Stomach (tissue), 9 donors: Measurements from ENCODE around the gene IL21R. TPM values are rescaled to one million over a fixed set of nuclear protein-coding genes. Genes with fewer than 3 reads are reported as not detected.

ENCODE experiments used
- DNase-seq, 2 donors: peaks; one replicate each; pipeline versions ENCODE4 v3.0.0 to v3.0.0-alpha.2; 2013 to 2019
- H3K27ac ChIP-seq, 5 donors: fragments of 200-600 bp in 4 of 5; sonication (generic) in 4 of 5; one replicate each; pipeline ENCODE4 v1.5.1; 2013 to 2019; ENCODE audit warnings: mild to moderate bottlenecking in 1 of 5, moderate library complexity in 1 of 5
- H3K27me3 ChIP-seq, 3 donors: fragments of 200-600 bp; sonication (generic); one replicate each; pipeline ENCODE4 v1.5.1; 2017 to 2019; ENCODE audit warnings: mixed run types in 1 of 3
- H3K36me3 ChIP-seq, 4 donors: fragments of 200-600 bp; sonication (generic); 1 replicate in 3 of 4; 2 replicates in 1 of 4; pipeline ENCODE4 v1.5.1; 2016 to 2019
- H3K4me1 ChIP-seq, 4 donors: fragments of 200-600 bp; sonication (generic); one replicate each; pipeline ENCODE4 v1.5.1; 2016 to 2019
- H3K4me3 ChIP-seq, 4 donors: fragments of 200-600 bp; sonication (generic) in 3 of 4; one replicate each; pipeline ENCODE4 v1.5.1; 2016 to 2019; ENCODE audit warnings: mild to moderate bottlenecking in 1 of 4
- H3K9me3 ChIP-seq, 4 donors: fragments of 200-600 bp; sonication (generic); one replicate each; pipeline ENCODE4 v1.5.1; 2016 to 2019
- EP300 ChIP-seq: sonication (generic); formaldehyde crosslinking; IDR thresholded peaks from one replicate; pipeline ENCODE4 v1.6.1; 2017; ENCODE audit warnings: antibody characterized with exemption
- POLR2A ChIP-seq, 4 donors: fragments of 450-650 bp; IDR thresholded peaks; one replicate each; pipeline ENCODE4 v1.6.1; 2016; ENCODE audit warnings: antibody characterized with exemption in 4 of 4, control low read depth in 2 of 4, mild to moderate bottlenecking in 1 of 4, moderate library complexity in 1 of 4
- POLR2AphosphoS5 ChIP-seq, 3 donors: sonication (generic); formaldehyde crosslinking; IDR thresholded peaks; one replicate each; pipeline ENCODE4 v1.6.1; 2016; ENCODE audit warnings: antibody characterized with exemption in 3 of 3
- WGBS, 5 donors: extraction: QIAGEN DNeasy Blood & Tissue Kit in 3 of 5; methylation state at CpG; one replicate each; pipeline versions ENCODE4 v1.1.5 to v1.1.7; 2013 to 2018; 5-methylcytosine and 5-hydroxymethylcytosine counted together
- intact Hi-C: fragments of 100-400 bp; cut with DNase I; formaldehyde crosslinking; loops from one replicate; pipeline ENCODE4 v1.15.1; 2023; ENCODE audit warnings: low total_unique reads
- polyA plus RNA-seq, 3 donors: library from polyadenylated mRNA; stranded (reverse); fragments of 200-250 nt; gene quantifications; one replicate each; pipeline ENCODE4 v1.2.3, GENCODE V29; 2013
- total RNA-seq, 5 donors: library from RNA; depleted of rRNA; stranded (reverse); fragments of >200 nt; gene quantifications; one replicate each; pipeline versions ENCODE4 v1.1.0 to v1.2.3, GENCODE V29; 2014 to 2016
- TF ChIP-seq, protein P1 (sequence below), 7 experiments: fragments of 450-650 bp in 4 of 7; fragments of 200-600 bp in 3 of 7; sonication (generic) in 3 of 7; IDR thresholded peaks; one replicate each; pipeline ENCODE4 v1.5.1; 2016 to 2019; ENCODE audit warnings: antibody characterized with exemption in 7 of 7, control low read depth in 2 of 7, mild to moderate bottlenecking in 1 of 7
- donor health status: healthy with polysubstance abuse.
- donor health status: Bipolar disorder and iron deficiency.
- donor health status: healthy.

IL21R gene
- total and polyA plus RNA-seq, 8 donors: 0.14 to 0.73 (median 0.38) TPM; not detected in 4

DNA sequence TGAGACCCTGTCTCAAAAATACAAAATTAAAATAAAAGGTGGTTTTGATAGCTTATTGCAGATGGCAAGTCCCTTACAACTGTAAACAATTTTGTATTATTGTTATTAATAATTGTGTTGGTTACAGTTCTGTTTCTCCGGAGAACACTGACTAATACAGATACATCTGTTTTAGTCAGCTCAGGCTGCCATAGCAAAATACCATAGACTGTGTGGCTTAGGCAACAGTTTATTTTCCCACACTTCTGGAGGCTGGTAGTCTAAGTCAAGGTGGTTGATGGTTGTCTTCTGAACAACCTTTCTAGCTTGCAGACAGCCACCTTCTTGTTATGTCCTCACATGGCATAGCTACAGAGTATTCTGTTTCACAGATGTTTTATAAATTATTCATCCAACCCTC lies 14.2 kb upstream of the IL21R start:
- 71 to 100% (median 80%) methylated on average over 1 of the region's 1 CpG for WGBS, 5 donors

DNA sequence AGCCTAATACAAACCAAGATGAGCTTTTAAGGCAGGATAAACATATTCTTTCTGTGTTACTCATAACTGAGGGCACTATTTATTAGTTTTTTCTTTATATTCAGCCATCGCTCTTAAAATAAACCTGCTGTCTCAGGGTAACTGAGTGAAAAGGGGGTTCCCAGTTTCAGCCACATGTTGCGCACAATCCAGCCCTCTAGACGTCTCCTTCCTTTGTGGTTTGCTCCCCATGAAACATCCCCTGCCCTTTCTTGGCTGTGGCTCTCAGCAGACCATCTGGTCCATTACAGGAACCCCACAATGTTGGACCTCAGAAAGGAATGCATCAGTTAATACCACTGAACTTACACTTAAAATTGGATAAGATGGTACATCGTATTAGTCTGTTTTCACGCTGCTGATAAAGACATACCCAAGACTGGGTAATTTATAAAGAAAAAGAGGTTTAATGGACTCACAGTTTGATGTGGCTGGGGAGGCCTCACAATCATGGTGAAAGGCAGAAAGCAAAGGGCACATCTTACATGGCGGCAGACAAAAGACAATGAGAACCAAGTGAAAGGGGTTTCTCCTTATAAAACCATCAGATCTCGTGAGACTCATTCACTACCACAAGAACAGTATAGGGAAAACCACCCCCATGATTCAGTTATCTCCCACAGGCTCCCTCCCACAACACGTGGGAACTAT lies 12.6 kb upstream of the IL21R start:
- Histone ChIP-seq H3K4me1 (no peaks in the 10 kb centered on the region), H3K27ac (no peak overlapping the region), H3K27me3 (peaks cover 0 to 4% (median 0%) of the 10 kb centered on the region in 3 donors), H3K9me3 (peaks cover 0 to 31% (median 16%) of the 10 kb centered on the region in 4 donors), H3K36me3 (no peaks in the 10 kb centered on the region), H3K4me3 (no peak overlapping the region)
- 74 to 81% (median 79%) methylated on average over 8 of the region's 8 CpGs for WGBS, 5 donors
- DNase-seq: no peak
- intact Hi-C loops: no loop called here
- no peak for TF ChIP-seq EP300
- no peak for TF ChIP-seq POLR2AphosphoS5 (IDR thresholded peaks at IDR 0.05)
- no peak for TF ChIP-seq POLR2A (IDR thresholded peaks at IDR 0.05)
- TF ChIP-seq, protein P1, sequence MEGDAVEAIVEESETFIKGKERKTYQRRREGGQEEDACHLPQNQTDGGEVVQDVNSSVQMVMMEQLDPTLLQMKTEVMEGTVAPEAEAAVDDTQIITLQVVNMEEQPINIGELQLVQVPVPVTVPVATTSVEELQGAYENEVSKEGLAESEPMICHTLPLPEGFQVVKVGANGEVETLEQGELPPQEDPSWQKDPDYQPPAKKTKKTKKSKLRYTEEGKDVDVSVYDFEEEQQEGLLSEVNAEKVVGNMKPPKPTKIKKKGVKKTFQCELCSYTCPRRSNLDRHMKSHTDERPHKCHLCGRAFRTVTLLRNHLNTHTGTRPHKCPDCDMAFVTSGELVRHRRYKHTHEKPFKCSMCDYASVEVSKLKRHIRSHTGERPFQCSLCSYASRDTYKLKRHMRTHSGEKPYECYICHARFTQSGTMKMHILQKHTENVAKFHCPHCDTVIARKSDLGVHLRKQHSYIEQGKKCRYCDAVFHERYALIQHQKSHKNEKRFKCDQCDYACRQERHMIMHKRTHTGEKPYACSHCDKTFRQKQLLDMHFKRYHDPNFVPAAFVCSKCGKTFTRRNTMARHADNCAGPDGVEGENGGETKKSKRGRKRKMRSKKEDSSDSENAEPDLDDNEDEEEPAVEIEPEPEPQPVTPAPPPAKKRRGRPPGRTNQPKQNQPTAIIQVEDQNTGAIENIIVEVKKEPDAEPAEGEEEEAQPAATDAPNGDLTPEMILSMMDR (IDR thresholded peaks at IDR 0.05): no peak

More for the DNA sequence above, 14.2 kb upstream of the IL21R start:
- Histone ChIP-seq H3K27me3 (peaks cover 0 to 4% (median 0%) of the 10 kb centered on the region in 3 donors), H3K9me3 (peaks cover 0 to 27% (median 20%) of the 10 kb centered on the region in 4 donors), H3K4me3 (no peak overlapping the region), H3K27ac (no peak overlapping the region), H3K36me3 (no peaks in the 10 kb centered on the region), H3K4me1 (no peaks in the 10 kb centered on the region)
- intact Hi-C loops: no loop called here
- TF ChIP-seq, protein P1 (IDR thresholded peaks at IDR 0.05): no peak
- TF ChIP-seq EP300 (no peak), POLR2AphosphoS5 (IDR thresholded peaks at IDR 0.05) (no peak), POLR2A (IDR thresholded peaks at IDR 0.05) (no peak)
- DNase-seq: no peak

DNA sequence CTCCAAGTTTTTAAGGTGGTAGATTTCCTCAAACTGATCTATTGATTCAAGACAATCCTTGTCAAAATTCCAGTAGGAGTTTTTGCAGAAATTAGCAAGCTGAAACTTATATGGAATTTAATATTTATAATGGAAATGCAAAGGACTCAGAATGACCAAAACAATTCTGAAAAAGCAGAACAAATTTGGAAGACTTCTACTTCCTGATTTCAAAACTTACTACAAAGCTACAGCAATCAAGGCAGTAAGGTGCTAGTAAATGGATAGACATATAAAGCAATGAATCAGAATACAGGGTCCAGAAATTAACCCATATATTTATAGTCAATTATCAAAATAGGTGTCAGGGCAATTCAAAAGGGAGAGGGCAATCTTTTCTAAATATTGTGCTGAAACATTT lies 11.8 kb upstream of the IL21R start:
- DNase-seq: no peak
- no peak for TF ChIP-seq POLR2A (IDR thresholded peaks at IDR 0.05)
- no peak for TF ChIP-seq POLR2AphosphoS5 (IDR thresholded peaks at IDR 0.05)
- TF ChIP-seq EP300: no peak
- TF ChIP-seq, protein P1 (IDR thresholded peaks at IDR 0.05): no peak

DNA sequence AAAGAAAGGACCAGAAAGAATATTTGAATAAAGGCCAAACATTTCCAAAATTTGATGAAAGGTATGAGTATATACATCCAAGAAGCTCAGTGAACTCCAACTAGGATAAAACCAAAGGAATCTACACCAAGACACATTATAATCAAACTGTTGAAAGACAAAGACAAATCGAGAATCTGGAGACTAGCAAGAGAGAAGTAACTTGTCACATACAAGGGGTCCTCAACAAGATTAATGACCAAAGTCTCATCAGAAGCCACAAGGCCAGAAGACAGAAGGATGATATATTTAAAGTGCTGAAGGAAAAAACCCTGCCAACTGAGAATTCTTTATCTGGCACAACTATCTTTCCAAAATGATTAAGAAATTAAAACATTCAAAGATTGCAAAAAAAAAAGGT lies 9.3 kb upstream of the IL21R start:
- H3K4me1 ChIP-seq: no peaks in the 10 kb centered on the region
- intact Hi-C loops: no loop called here
- H3K4me3 ChIP-seq: no peak overlapping the region
- H3K27me3 ChIP-seq: peaks cover 0 to 4% (median 0%) of the 10 kb centered on the region in 3 donors
- 74 to 88% (median 82%) methylated on average over 1 of the region's 1 CpG for WGBS, 5 donors
- DNase-seq: no peak
- no peak overlapping the region for H3K27ac ChIP-seq
- H3K36me3 ChIP-seq: no peaks in the 10 kb centered on the region
- H3K9me3 ChIP-seq: peaks cover 0 to 40% (median 22%) of the 10 kb centered on the region in 4 donors
- no peak for TF ChIP-seq POLR2A (IDR thresholded peaks at IDR 0.05)
- no peak for TF ChIP-seq EP300
- TF ChIP-seq, protein P1 (IDR thresholded peaks at IDR 0.05): no peak

More for the DNA sequence above, 11.8 kb upstream of the IL21R start:
- H3K27ac ChIP-seq: no peak overlapping the region
- H3K9me3 ChIP-seq: peaks cover 0 to 28% (median 18%) of the 10 kb centered on the region in 4 donors
- no peaks in the 10 kb centered on the region for H3K4me1 ChIP-seq
- intact Hi-C loops: no loop called here
- no peak overlapping the region for H3K4me3 ChIP-seq
- H3K36me3 ChIP-seq: no peaks in the 10 kb centered on the region
- H3K27me3 ChIP-seq: peaks cover 0 to 4% (median 0%) of the 10 kb centered on the region in 3 donors
